CD4-positive, alpha-beta T cell (primary cell): ENCODE data around the gene LSAMP. TPM values are rescaled to one million over a fixed set of nuclear protein-coding genes. Genes with fewer than 3 reads are reported as not detected.

Experiments used
- ATAC-seq: fragments of 200-7000 bp; cut with Tn5 transposase; one replicate; pipeline ENCODE4 v1.10.0; 2022; ENCODE audit warnings: mild to moderate bottlenecking; ENCODE audit not compliant: poor library complexity
- CTCF ChIA-PET: fragments of 350-600 bp; sonication (Branson Sonifier 250); formaldehyde crosslinking; loops from one replicate; lab custom pipeline; 2021; ENCODE audit warnings: antibody characterized with exemption, inconsistent platforms; lab: Charles Lee
- POLR2A ChIA-PET: fragments of 350-600 bp; sonication (Branson Sonifier 250); formaldehyde crosslinking; loops from one replicate; lab custom pipeline; 2021; ENCODE audit warnings: antibody characterized with exemption, inconsistent platforms; lab: Charles Lee
- DNase-seq, 14 experiments: peaks; one replicate each; pipeline ENCODE4 v3.0.0-alpha.2; 2013 to 2020; ENCODE audit warnings: mixed read lengths in 2 of 14
- H3K27ac ChIP-seq, 2 donors: one replicate each; pipeline versions ENCODE4 v1.5.1 to v1.7.0; 2013; ENCODE audit warnings: low read length in 2 of 2, low read depth in 1 of 2, mild to moderate bottlenecking in 1 of 2
- H3K27me3 ChIP-seq, 2 experiments: 1 replicate in 1 of 2; 2 replicates in 1 of 2; pipeline versions ENCODE4 v1.6.1 to v1.7.0; 2013; ENCODE audit warnings: low read length in 2 of 2, control low read depth in 1 of 2, mild to moderate bottlenecking in 1 of 2, moderate library complexity in 1 of 2; ENCODE audit not compliant: insufficient read depth in 2 of 2, control insufficient read depth in 1 of 2
- H3K36me3 ChIP-seq: one replicate; pipeline ENCODE4 v1.6.1; 2013; ENCODE audit warnings: low read length, control low read depth; ENCODE audit not compliant: insufficient read depth
- H3K4me1 ChIP-seq: one replicate; pipeline ENCODE4 v1.6.1; 2013; ENCODE audit warnings: low read length, control low read depth; ENCODE audit not compliant: insufficient read depth
- H3K4me3 ChIP-seq: one replicate; pipeline ENCODE4 v1.5.1; 2013; ENCODE audit warnings: mild to moderate bottlenecking, low read length, moderate library complexity
- H3K9me3 ChIP-seq, 2 experiments: 1 replicate in 1 of 2; 2 replicates in 1 of 2; pipeline versions ENCODE4 v1.6.1 to v1.7.0; 2013; ENCODE audit warnings: low read length in 2 of 2, mild to moderate bottlenecking in 2 of 2, control low read depth in 1 of 2, moderate library complexity in 1 of 2; ENCODE audit not compliant: control insufficient read depth in 1 of 2, insufficient read depth in 1 of 2
- H3K27ac Mint-ChIP-seq: one replicate; pipeline ENCODE4 v1.8.0; 2020; ENCODE audit warnings: mixed read lengths
- H3K27me3 Mint-ChIP-seq: one replicate; pipeline ENCODE4 v1.8.0; 2021; ENCODE audit warnings: mixed read lengths
- H3K36me3 Mint-ChIP-seq: one replicate; pipeline ENCODE4 v1.8.0; 2021; ENCODE audit warnings: low read depth, mixed read lengths
- H3K4me1 Mint-ChIP-seq: one replicate; pipeline ENCODE4 v1.8.0; 2021; ENCODE audit warnings: low read depth, mixed read lengths
- H3K4me3 Mint-ChIP-seq: one replicate; pipeline ENCODE4 v1.8.0; 2020; ENCODE audit warnings: mild to moderate bottlenecking, mixed read lengths
- H3K9me3 Mint-ChIP-seq: one replicate; pipeline ENCODE4 v1.8.0; 2020; ENCODE audit warnings: mixed read lengths
- CTCF ChIP-seq: fragments of 200-600 bp; IDR thresholded peaks from one replicate; pipeline ENCODE4 v1.8.0; 2022; ENCODE audit warnings: antibody characterized with exemption, mild to moderate bottlenecking
- intact Hi-C, 2 experiments: fragments of 100-400 bp; cut with DNase I in 1 of 2; cut with micrococcal nuclease in 1 of 2; formaldehyde crosslinking; loops; one replicate each; pipeline versions ENCODE4 v1.15.1 to v1.9.0; 2023 to 2025; cut with DNase I, micrococcal nuclease
- total RNA-seq, 174 experiments: library from RNA in 2 of 174; stranded (reverse) in 2 of 174; gene quantifications; one replicate each; pipeline ENCODE4 v1.2.3 and lab custom pipeline; 2021 to 2026

LSAMP gene
- total RNA-seq, 2 experiments from 2014 or later = not detected

- H3K36me3 Mint-ChIP-seq = no peaks in the 10 kb centered on the region
- no peak overlapping the region for H3K4me3 Mint-ChIP-seq
- no peaks in the 10 kb centered on the region for H3K27me3 ChIP-seq
- POLR2A ChIA-PET = no interaction called here
- ATAC-seq (no peak), DNase-seq (no peak)
- H3K27me3 Mint-ChIP-seq = no peaks in the 10 kb centered on the region
- peaks cover 0 to 4% of the 10 kb centered on the region in 2 experiments for H3K9me3 ChIP-seq
- H3K4me3 ChIP-seq = no peak overlapping the region
- no peaks in the 10 kb centered on the region for H3K4me1 Mint-ChIP-seq
- no peaks in the 10 kb centered on the region for H3K36me3 ChIP-seq
- intact Hi-C loops = no loop called here
- no peak overlapping the region for H3K27ac ChIP-seq
- TF ChIP-seq CTCF = no peak
- no peaks in the 10 kb centered on the region for H3K4me1 ChIP-seq
- no peak overlapping the region for H3K27ac Mint-ChIP-seq
- CTCF ChIA-PET = no interaction called here
- no peaks in the 10 kb centered on the region for H3K9me3 Mint-ChIP-seq
Measured at GRCh38 chr3:116253511-116253910, 191.8 kb downstream of the LSAMP start.

- no peak overlapping the region for H3K27ac Mint-ChIP-seq
- no peak overlapping the region for H3K27ac ChIP-seq
- DNase-seq = no peak
- no peaks in the 10 kb centered on the region for H3K27me3 Mint-ChIP-seq
- no peaks in the 10 kb centered on the region for H3K9me3 Mint-ChIP-seq
- CTCF ChIA-PET = no interaction called here
- H3K4me3 ChIP-seq = no peak overlapping the region
- H3K4me1 Mint-ChIP-seq = no peaks in the 10 kb centered on the region
- no peaks in the 10 kb centered on the region for H3K36me3 ChIP-seq
- H3K36me3 Mint-ChIP-seq = no peaks in the 10 kb centered on the region
- peaks cover 0 to 4% of the 10 kb centered on the region in 2 experiments for H3K9me3 ChIP-seq
- H3K27me3 ChIP-seq = no peaks in the 10 kb centered on the region
- no peak overlapping the region for H3K4me3 Mint-ChIP-seq
- intact Hi-C loops = no loop called here
- no peak for TF ChIP-seq CTCF
- POLR2A ChIA-PET = no interaction called here
- no peak for ATAC-seq
- no peaks in the 10 kb centered on the region for H3K4me1 ChIP-seq
Measured at GRCh38 chr3:116247605-116248004, 197.7 kb downstream of the LSAMP start.

- H3K4me3 ChIP-seq = no peak overlapping the region
- POLR2A ChIA-PET = no interaction called here
- Mint-ChIP-seq H3K27ac (no peak overlapping the region), H3K4me3 (no peak overlapping the region), H3K4me1 (no peaks in the 10 kb centered on the region), H3K9me3 (peaks cover 2% of the 10 kb centered on the region), H3K36me3 (no peaks in the 10 kb centered on the region), H3K27me3 (no peaks in the 10 kb centered on the region)
- H3K36me3 ChIP-seq = no peaks in the 10 kb centered on the region
- intact Hi-C loops = no loop called here
- CTCF ChIA-PET = no interaction called here
- H3K4me1 ChIP-seq = no peaks in the 10 kb centered on the region
- peaks cover 0 to 4% of the 10 kb centered on the region in 2 experiments for H3K9me3 ChIP-seq
- ATAC-seq = no peak
- H3K27ac ChIP-seq = no peak overlapping the region
- no peaks in the 10 kb centered on the region for H3K27me3 ChIP-seq
- DNase-seq = no peak
- no peak for TF ChIP-seq CTCF
Measured at GRCh38 chr3:116246406-116246980, 198.8 kb downstream of the LSAMP start.
